Measurements from ENCODE around the gene FICD.

DNA sequence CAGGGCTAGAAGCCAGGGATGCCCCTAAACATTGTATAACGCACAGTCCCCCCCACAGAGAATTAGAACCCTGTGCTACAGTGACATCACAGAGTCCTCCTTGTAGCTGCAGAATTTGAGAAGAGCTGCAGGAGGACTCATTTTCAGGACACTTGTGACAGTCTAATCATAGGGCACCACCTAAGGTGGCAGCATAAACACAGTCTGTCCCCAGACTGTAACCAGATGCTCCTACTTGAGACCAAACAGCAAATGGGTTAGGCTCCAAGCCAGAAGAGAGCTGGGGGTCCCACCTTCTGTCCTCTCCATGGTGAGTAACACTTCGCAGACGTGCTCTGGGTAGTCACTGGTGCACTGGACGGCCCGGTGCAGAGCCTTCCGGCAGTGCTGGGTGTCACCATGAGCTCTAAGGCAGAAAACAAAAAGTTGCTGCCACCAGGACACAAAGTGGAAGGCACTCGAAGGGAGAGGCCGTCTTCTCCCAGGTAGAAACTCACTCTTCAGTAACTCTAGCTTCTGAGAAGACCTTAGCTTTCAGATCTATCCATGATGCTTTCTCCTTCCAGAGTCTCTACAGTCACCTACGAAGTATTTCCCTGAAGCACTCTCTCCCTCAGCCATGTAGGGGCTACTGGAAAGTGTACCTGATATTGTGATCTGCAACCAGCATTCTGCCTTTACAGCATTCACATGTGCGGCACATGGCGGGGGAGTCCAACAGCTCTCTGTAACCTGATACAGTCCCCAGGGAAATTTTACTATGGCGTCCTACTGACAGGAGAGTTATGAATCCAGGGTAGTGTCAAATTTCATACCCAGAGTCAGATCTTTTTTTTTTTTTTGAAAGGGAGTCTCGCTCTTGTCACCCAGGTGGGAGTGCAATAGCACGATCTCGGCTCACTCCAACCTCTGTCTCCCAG, 17.1 kb downstream of the FICD start:
- TF ChIP-seq CTCF (IDR thresholded peaks at IDR 0.05) (no peak), POLR2A (IDR thresholded peaks at IDR 0.05) (no peak)
